GM21576 (cell line): ENCODE results near the gene RUFY3.
"Not testable (repeated sequence)": the region's sequence is repeated elsewhere in the genome, so short reads cannot be mapped to it uniquely, and the experiment has no call there.

Source experiments
- ATAC-seq: cut with Tn5 transposase; IDR thresholded peaks from one replicate; pipeline ENCODE4 v1.9.1; 2021; ENCODE audit warnings: mild to moderate bottlenecking, moderate library complexity; ENCODE audit not compliant: unreplicated experiment

Gene RUFY3

DNA sequence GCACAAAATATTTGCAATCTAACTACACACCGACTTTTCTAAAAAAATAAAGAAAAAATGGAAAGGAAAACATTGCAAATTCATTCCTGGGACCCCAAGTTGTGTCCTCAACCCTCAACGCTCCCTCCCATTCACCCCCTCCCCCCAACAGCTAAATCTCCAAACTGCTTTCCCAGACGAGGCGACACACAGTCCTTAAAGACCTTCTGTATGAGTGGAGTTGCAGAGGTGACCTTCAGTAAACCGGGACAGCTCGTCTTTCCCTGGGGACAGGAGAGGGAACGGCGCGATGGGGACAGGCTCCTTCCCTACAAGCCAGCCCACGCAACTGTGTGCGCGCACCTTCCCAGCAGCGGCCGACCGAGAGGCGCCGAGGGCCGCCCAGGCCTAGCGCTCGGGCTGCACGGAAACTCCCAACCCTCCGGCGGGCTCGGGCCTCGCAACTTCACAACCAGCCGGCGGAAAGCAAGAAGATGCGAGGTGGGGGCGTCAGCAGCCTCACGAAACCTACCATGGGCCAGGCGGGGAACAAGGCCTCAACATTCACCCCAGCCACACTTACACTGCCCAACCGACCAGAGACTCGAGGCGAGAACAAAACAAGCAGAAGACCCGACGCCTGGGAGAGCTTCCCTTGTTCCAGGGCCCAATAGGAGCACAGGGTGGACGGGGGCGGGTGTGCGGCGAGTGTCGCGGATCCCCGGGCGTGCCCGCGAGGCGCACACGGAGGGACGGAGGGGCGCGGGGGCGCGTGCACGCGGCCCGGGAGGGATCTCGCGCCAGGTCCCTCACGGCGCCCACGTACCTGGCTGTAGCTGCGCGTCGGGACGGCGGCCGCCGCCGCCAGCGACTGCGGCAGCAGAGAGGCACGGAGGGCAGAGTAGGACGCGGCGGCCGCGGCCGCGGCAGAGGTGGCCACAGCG lies 117.2 kb downstream of the RUFY3 start:
- peak; percentile 42 for ATAC-seq

DNA sequence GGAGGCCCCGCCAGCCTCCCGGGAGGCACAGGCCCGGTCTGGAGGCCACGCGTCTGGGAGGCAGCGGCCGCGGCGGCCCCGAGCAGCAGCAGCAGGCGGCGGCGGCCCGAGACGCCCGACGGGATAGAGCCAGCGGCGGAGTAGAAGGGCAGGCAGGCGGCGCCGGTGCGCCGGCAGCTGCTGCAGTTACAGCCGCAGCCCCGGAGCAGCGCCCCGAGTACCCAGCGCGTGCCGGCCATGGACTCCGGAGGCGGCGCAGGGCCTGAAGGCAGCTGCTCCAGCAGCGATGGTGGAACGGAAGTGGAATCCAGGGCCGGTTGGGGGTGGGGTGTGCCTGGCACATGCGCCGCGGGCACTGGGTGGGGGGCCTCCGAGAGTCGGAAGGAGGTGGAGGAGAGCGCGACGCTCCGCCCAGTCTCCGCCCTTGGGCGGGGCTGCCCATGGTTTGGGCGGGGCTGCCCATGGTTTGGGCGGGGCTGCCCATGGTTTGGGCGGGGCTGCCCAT lies 117.9 kb downstream of the RUFY3 start, which contains the start of gene GRSF1:
Gene GRSF1 (minus strand): TSS at position 302 of the 505 bp plus-strand sequence. CDS start 63 bp downstream, at position 239.
- peak; percentile 59 for ATAC-seq

DNA sequence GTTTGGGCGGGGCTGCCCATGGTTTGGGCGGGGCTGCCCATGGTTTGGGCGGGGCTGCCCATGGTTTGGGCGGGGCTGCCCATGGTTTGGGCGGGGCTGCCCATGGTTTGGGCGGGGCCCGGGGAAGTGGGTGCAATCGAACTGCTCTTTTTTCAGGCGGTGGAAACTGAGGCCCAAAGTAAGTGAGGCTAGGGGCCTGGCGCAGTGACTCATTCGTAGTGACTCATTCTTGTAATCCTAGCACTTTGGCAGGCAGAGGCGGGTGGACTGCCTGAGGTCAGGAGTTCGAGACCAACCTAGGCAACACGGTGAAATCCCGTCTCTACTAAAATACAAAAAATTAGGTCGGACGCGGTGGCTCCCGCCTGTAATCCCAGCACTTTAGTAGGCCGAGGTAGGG lies 118.4 kb downstream of the RUFY3 start:
- not testable (repeated sequence) for ATAC-seq

DNA sequence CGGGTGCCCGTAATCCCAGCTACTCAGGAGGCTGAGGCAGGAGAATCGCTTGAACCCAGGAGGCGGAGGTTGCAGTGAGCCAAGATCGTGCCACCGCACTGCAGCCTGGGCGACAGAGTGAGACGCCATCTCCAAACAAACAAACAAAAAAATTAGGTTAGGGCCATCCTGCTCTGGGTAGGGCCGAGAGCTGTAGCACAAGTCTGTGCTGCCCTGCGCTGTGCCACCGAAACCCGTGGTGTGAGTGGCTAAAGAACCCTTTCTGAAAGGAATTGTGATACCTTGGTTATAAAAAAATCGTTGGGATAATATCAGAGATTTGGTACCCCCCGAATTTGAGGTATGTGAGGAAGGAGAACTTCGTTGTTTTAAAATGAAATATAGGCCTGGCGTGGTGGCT lies 118.9 kb downstream of the RUFY3 start:
- ATAC-seq = not testable (repeated sequence)

DNA sequence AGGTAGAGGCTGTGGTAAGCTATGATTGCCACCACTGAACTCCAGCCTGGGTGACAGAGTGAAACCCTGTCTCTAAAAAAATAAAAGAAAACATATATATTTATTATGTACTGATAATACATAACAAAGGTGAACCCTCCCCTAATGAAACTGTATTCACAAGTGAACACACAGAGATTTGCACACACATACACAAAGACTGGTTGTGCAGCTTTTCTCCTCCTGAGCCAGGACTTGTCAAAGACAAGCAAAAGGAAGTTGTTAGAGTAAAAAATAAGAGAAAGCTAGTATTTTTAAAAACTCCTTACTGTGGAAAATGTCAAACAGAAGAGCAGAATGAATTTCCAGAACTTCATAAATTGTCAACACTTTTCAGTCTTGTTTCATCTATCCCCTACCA lies 119.4 kb downstream of the RUFY3 start:
- ATAC-seq = no peak

DNA sequence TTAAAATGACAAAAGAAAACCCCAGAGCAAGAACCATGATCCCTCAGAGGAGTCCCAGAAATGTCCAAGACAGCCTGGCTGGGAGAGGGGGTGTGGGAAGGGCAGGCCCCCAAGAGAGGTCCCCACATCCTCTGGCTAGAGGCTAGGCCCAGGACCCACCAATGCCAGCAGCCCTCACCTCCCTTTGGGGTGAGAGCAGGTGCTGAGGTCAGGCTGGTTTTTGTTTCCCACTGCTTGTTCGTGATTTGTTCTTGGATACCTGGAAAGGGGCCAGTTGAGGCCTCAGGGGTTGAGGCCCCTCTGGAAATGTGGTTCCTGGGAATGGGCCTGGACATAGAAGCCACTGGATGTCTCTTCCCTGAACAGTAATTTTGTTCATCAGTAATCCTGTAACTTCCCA lies 120.2 kb downstream of the RUFY3 start:
- no peak for ATAC-seq

DNA sequence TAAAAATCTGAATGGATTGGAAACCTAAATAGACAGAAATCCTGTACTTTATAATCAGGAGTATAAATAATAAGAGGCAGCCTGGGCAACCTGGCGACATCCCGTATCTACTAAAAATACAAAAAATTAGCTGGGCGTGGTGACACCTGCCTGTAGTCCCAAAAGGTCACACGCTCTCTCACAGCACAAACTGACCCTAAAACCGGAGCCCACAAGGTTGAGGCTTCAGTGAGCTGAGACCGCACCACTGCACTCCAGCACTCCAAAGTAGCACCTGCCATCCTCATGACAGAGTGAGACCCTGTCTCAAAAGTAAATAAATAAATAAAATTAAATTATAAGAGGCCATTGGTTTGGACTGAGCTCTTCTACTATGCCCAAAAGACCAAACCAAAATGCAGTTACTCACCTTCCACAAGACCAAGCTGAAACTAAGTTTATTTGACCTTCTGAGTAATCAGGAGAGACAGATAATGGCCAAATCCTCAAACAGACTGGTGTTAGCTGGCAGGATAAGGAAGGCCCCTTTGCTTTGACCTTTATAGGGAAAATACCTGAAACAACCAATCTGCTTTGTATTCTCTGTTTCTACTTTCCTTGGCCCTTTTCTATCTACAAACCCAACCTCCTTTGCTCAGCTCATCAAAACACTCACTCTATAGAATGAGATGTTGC lies 121.1 kb downstream of the RUFY3 start:
- ATAC-seq = peak; percentile 32

DNA sequence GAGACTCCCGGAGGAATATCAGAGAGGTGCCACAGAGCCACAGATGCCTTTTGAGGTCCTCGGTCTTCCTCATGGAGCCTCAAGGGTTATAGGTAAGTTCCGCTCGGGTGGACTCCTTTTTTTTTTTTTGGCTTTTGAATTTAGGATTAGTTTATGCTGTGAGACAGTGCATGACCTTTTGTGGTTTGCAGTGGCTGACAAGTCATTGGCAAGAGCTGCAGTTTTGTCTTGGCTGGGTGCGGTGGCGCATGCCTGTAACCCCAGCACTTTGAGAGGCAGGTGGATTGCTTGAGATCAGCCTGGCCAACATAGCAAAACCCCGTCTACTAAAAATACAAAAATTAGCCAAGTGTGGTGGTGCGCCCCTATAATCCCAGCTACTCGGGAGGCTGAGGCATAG lies 122.4 kb downstream of the RUFY3 start:
- no peak for ATAC-seq

DNA sequence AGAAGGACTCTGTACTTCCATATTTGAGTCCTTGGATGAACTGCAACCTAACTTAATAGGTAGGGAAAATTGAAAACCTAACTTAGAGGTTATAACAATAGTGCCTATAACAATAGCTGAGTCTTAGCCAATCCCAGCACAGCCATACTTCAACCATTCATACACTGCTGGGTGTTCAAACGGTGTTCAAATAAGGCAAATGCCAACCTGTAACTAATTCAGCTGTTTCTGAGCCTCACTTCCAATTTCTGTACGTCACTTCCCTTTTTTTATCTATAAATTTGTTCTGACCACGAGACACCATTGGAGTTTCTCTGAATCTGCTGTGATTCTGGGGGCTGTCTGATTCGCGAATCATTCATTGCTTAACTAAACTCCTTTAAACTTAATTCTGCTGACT lies 127.5 kb downstream of the RUFY3 start:
- no peak for ATAC-seq

DNA sequence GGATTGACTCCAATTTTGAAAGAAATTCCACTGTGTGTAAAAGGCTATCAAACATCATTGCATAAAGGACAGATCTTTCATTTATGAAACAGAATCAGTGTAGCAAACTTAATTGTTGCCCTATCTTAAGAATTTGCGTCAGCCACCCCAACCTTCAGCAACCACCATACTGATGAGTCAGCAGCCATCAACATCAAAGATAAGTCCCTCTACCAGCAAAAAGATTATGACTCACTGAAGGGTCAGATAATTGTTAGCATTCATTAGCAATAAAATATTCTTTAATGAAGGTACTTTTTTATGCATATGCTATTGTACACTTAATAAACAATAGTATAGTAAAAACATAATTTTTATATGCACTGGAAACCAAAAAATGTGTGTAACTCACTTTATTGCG lies 133.7 kb downstream of the RUFY3 start:
- ATAC-seq = no peak
